Activated CD8-positive, alpha-beta memory T cell treated with anti-CD3 and anti-CD28 coated beads, Interleukin-2, amount 50 U/mL, for 1 hour (primary cell): Measurements from ENCODE around the gene TNN.
"Not testable (repeated sequence)": the region's sequence is repeated elsewhere in the genome, so short reads cannot be mapped to it uniquely, and the experiment has no call there.

Experiments used
- DNase-seq: peaks from one replicate; pipeline ENCODE4 v3.0.0-alpha.2; 2020; ENCODE audit errors: extremely low read depth

TNN gene, protein sequence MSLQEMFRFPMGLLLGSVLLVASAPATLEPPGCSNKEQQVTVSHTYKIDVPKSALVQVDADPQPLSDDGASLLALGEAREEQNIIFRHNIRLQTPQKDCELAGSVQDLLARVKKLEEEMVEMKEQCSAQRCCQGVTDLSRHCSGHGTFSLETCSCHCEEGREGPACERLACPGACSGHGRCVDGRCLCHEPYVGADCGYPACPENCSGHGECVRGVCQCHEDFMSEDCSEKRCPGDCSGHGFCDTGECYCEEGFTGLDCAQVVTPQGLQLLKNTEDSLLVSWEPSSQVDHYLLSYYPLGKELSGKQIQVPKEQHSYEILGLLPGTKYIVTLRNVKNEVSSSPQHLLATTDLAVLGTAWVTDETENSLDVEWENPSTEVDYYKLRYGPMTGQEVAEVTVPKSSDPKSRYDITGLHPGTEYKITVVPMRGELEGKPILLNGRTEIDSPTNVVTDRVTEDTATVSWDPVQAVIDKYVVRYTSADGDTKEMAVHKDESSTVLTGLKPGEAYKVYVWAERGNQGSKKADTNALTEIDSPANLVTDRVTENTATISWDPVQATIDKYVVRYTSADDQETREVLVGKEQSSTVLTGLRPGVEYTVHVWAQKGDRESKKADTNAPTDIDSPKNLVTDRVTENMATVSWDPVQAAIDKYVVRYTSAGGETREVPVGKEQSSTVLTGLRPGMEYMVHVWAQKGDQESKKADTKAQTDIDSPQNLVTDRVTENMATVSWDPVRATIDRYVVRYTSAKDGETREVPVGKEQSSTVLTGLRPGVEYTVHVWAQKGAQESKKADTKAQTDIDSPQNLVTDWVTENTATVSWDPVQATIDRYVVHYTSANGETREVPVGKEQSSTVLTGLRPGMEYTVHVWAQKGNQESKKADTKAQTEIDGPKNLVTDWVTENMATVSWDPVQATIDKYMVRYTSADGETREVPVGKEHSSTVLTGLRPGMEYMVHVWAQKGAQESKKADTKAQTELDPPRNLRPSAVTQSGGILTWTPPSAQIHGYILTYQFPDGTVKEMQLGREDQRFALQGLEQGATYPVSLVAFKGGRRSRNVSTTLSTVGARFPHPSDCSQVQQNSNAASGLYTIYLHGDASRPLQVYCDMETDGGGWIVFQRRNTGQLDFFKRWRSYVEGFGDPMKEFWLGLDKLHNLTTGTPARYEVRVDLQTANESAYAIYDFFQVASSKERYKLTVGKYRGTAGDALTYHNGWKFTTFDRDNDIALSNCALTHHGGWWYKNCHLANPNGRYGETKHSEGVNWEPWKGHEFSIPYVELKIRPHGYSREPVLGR (N-terminal part only)

GRCh38 chr1:175067362-175068106 is at the start of gene TNN:
TNN (plus strand) TSS chr1:175067833; CDS start chr1:175077419, 9,586 bp downstream.
- no peak for DNase-seq

GRCh38 chr1:175019524-175019923 is 48.1 kb upstream of the TNN start:
- no peak for DNase-seq

DNA sequence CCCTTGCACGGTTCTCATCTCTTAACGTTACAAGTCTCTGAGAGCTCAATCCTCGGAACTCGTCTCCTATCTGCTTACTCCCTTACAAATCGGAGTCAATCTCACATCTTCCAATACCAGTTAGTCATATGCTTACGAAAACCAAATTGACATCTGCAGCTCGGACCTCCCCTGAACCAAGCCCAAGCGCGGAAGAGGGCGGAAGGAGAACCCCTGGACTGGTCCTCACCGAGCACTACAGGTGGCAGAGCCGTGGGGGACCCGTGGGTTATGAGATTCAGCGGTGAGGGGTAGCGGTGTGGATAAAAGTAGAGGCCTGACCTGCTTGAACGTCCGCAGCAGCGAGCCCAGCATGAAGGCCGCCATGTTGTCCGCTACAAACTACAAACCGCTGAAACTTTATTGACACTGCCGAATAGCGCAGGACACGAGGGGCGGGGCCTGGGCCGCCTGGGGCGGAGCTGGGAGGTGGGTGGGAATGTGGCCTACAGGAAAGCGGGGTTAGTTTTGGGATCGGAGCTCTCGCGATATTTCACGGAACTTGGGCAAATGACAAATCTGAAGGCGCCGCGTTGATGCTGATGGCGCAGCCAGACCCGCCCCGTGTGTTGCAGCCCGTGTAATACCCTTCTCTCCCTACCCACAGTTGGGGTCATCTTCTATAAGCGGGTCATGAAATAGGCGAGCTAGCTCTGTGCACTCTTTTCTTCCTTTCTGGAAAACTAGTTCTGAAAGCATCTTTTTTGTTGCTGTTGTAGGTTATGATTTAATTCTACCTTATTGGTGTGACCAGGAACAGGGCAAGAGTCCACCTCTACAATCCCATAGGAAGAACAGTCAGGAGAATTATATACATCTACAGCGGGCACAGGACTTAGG is 44.4 kb upstream of the TNN start, which contains the start of gene MRPS14:
MRPS14 (minus strand) TSS at position 383 of the 879 bp plus-strand sequence; CDS start at position 366, 17 bp downstream.
- peak; percentile 96 for DNase-seq

DNA sequence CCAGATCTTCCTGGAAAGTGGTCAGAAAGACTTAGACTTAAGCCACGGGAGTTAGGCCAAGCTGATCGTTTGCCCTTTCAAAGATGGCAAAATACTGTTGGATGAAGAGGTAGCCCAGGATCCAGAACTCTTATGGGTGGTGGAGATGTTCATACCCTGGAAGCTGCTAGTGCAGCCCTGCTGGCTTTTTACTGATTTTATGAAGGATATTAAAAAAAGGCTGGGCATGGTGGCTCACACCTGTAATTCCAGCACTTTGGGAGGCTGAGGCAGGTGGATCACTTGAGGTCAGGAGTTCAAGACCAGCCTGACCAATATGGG is 43.8 kb upstream of the TNN start:
- not testable (repeated sequence) for DNase-seq

DNA sequence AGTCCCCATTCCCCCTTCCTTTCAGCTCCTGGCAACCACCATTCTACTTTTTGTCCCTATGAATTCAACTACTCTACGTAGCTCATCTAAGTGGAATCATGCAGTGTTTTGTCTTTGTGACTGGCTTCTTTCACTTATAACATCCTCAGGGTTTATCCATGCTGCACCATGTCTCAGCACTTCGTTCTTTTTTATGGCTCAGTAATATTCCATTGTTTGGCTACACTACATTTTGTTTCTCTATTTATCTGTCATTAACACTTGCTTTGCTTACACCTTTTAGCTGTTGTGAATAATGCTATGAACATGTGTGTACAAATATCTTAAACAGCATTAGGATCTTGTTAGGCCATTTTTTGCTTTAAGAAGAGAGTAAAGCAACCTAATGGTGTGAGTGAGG is 42.9 kb upstream of the TNN start:
- no peak for DNase-seq

GRCh38 chr1:175033953-175034352 is 33.7 kb upstream of the TNN start:
- DNase-seq = no peak

GRCh38 chr1:175034775-175035174 is 32.9 kb upstream of the TNN start:
- DNase-seq = no peak

DNA sequence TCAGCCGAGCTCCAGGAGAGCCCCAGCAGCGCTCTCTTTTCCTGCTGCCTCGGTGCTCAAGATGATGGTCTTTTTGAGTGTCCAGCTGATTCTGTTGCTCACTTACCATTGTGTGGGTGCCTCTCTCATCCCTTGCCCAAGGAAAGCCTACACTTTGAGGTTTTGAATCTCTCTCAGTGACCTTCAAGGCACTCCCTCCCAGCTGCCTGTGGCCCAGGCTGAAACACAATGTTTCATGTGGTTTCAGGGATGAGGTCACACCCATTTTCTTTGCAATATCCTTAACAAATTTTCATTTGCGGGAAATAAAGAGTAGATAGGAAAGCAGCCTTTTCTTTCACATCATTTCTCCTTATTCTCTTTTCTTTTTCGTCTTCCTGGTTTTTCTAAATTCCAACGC is 31.8 kb upstream of the TNN start:
- no peak for DNase-seq

GRCh38 chr1:175036476-175036875 is 31.2 kb upstream of the TNN start:
- DNase-seq = no peak

- DNase-seq = no peak
These were observed 30.2 kb upstream of the TNN start for GRCh38 chr1:175037416-175037815.

GRCh38 chr1:175040324-175040879 is 27.2 kb upstream of the TNN start:
- no peak for DNase-seq

DNA sequence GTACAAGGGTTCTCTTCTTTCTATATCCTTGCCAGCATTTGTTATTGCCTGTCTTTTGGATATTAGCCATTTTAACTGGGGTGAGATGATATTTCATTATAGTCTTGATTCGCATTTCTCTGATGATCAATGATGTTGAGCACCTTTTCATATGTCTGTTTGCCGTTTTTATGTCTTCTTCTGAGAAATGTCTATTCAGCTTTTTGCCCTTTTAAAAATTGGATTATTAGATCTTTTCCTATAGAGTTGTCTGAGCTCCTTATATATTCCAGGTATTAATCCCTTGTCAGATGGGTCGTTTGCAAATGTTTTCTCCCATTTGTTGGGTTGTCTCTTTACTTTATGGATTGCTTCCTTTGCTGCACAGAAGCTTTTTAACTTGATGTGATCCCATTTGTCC is 25.0 kb upstream of the TNN start:
- DNase-seq = no peak

- no peak for DNase-seq
These were observed 23.8 kb upstream of the TNN start for GRCh38 chr1:175043824-175044223.

DNA sequence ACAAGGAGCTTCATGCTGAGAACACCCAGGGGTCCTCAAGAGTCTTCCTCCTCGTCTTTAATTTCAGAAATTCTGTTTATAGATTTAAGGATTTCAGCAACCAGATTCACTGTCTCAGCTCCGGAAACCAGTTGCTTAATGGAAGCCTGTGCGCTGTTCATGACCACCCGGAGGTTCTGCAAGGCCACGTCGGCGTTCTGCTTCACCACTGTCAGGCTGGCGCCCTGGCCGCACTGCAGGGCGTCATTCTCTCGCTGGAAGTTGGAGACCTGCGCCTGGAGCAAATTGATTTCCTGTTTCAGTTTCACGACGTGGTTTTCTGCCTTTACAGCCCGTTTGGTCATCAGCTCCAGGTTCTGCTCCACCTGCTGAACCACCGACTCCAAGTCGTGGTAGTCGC is 23.0 kb upstream of the TNN start:
- not testable (repeated sequence) for DNase-seq

- DNase-seq = no peak
These were observed 22.5 kb upstream of the TNN start for GRCh38 chr1:175045097-175045496.

- DNase-seq = no peak
These were observed 22.1 kb upstream of the TNN start for GRCh38 chr1:175045519-175045918.

- no peak for DNase-seq
These were observed 16.6 kb upstream of the TNN start for GRCh38 chr1:175050992-175051391.

DNA sequence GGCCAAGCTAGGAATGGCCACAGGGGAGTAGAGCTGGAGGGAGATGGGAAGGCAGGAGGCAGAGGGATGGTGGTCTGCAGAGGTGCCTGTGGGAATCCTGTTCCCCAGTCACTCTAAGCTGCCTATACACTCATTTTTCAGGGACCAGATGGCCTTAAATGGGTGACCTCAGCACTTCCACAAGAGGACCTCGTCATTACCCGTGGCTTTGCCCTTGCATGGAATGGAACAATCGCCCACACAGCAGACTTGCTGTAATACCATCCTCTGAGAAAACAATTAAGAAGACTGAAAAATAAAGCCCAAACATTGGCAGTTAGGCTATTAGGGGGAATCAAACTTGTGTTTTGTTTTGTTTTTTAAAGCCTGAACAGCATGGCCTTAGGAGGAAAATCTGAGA is 12.9 kb upstream of the TNN start:
- DNase-seq = no peak

DNA sequence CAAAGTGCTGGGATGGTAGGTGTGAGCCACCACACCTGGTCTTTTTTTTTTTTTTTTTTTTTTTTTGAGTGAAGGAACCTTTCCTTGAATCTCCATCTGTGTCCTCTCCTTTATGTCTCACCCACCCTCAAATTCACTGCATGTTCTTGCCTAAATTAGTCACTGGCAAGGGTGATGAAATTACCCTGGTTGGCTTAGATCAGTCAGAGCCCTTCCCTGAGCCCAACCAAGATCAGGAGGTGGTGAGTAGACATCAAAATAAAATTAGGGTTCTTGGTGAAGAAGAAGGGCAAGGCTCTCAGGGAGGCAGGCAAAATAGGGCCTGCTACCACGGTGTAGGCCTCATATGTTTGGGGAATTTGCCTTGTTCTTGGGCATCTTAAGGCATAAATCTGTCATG is 5.3 kb upstream of the TNN start:
- no peak for DNase-seq

DNA sequence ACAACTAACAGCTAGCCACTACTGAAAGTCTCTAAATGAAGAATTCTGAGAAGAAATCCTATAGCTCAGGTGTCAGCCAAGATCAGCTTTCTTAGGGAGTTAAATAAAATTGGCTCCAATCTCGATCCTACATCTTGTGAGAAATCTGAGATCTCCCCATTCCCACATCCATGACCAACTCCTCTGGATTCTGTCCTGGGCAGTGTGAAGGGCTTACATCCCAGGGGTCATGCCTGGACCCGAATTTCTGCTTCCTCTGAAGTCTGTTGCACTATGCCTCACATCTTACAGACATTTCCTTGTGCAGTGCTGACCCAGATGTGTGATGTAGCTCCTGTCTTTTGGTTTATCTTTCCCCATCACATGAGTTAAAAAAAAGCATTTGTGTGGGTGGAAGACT is 4.8 kb upstream of the TNN start:
- no peak for DNase-seq
